ENCODE data around the gene MAP2K2.

- TF ChIP-seq CTCF (IDR thresholded peaks at IDR 0.05) (no peak), REST (IDR thresholded peaks at IDR 0.05) (no peak), HDAC2 (IDR thresholded peaks at IDR 0.05) (no peak), SMC3 (IDR thresholded peaks at IDR 0.05) (no peak), MAFK (IDR thresholded peaks at IDR 0.05; ENCODE audit: partially characterized antibody) (no peak), PHF8 (IDR thresholded peaks at IDR 0.05; ENCODE audit: borderline replicate concordance, low read depth) (no peak), RFX5 (IDR thresholded peaks at IDR 0.05) (no peak), EP300 (IDR thresholded peaks at IDR 0.05) (no peak), RARB (CRISPR knock-in tag; IDR thresholded peaks at IDR 0.05) (no peak)
These were observed 8.0 kb downstream of the MAP2K2 start for GRCh38 chr19:4115818-4116385.

Measured in A549 (cell line).